Keratinocyte (primary cell): ENCODE results near the gene BLNK. TPM values are rescaled to one million over a fixed set of nuclear protein-coding genes. Genes with fewer than 3 reads are reported as not detected.

ENCODE experiments used
- DNase-seq: peaks from one replicate; pipeline ENCODE4 v3.0.0-alpha.2; 2011; ENCODE audit warnings: low read depth, missing footprints, low spot score
- FAIRE-seq: peaks from 2 replicates; lab custom pipeline; 2011; peaks lifted over from hg19 to GRCh38; lab: Jason Lieb, UNC
- H2AFZ ChIP-seq: 2 replicates; pipeline ENCODE4 v1.6.0; 2012; ENCODE audit warnings: low read length, control low read depth, inconsistent platforms; ENCODE audit not compliant: control insufficient read depth
- H3K27ac ChIP-seq: 2 replicates; pipeline ENCODE4 v1.5.1; 2011; ENCODE audit warnings: low read length; ENCODE audit not compliant: control insufficient read depth, insufficient read depth
- H3K27me3 ChIP-seq: 3 replicates; pipeline ENCODE4 v1.6.0; 2011; ENCODE audit warnings: low read length; ENCODE audit not compliant: control insufficient read depth, insufficient read depth; ENCODE audit errors: extremely low read depth
- H3K36me3 ChIP-seq, 2 experiments: 2 replicates in 1 of 2; 3 replicates in 1 of 2; pipeline ENCODE4 v1.5.1; 2011; ENCODE audit warnings: low read length in 2 of 2, mild to moderate bottlenecking in 1 of 2; ENCODE audit not compliant: control insufficient read depth in 2 of 2, insufficient read depth in 2 of 2; ENCODE audit errors: extremely low read depth in 1 of 2
- H3K4me1 ChIP-seq: 3 replicates; pipeline ENCODE4 v1.5.1; 2011; ENCODE audit warnings: low read length; ENCODE audit not compliant: control insufficient read depth, insufficient read depth; ENCODE audit errors: extremely low read depth
- H3K4me2 ChIP-seq: 3 replicates; pipeline ENCODE4 v1.6.0; 2011; ENCODE audit warnings: low read depth, low read length; ENCODE audit not compliant: control insufficient read depth, insufficient read depth; ENCODE audit errors: extremely low read depth
- H3K4me3 ChIP-seq, 3 experiments: fragments of 200-600 bp in 1 of 3; sonication (generic) in 1 of 3; 2 replicates in 2 of 3; 3 replicates in 1 of 3; pipeline ENCODE4 v1.5.1; 2011 to 2016; ENCODE audit warnings: low read length in 3 of 3, mild to moderate bottlenecking in 3 of 3, control low read depth in 2 of 3, inconsistent platforms in 1 of 3, low read depth in 1 of 3, mixed read lengths in 1 of 3, mixed run types in 1 of 3, moderate library complexity in 1 of 3; ENCODE audit not compliant: control insufficient read depth in 2 of 3, insufficient read depth in 2 of 3; ENCODE audit errors: extremely low read depth in 1 of 3
- H3K79me2 ChIP-seq: 2 replicates; pipeline ENCODE4 v1.6.0; 2012; ENCODE audit warnings: low read length; ENCODE audit not compliant: control insufficient read depth, insufficient read depth
- H3K9ac ChIP-seq: 3 replicates; pipeline ENCODE4 v1.6.0; 2011; ENCODE audit warnings: low read length; ENCODE audit not compliant: control insufficient read depth, insufficient read depth; ENCODE audit errors: extremely low read depth
- H3K9me1 ChIP-seq: 3 replicates; pipeline ENCODE4 v1.6.0; 2011; ENCODE audit warnings: low read length; ENCODE audit not compliant: control insufficient read depth, insufficient read depth; ENCODE audit errors: extremely low read depth
- H3K9me3 ChIP-seq: 2 replicates; pipeline ENCODE4 v1.5.1; 2012; ENCODE audit warnings: low read depth, low read length; ENCODE audit not compliant: control insufficient read depth
- H4K20me1 ChIP-seq: 3 replicates; pipeline ENCODE4 v1.6.0; 2011; ENCODE audit warnings: low read length; ENCODE audit not compliant: control insufficient read depth, insufficient read depth; ENCODE audit errors: extremely low read depth
- CTCF ChIP-seq, 3 experiments: IDR thresholded peaks in 1 of 3; conservative IDR thresholded peaks in 1 of 3; optimal IDR thresholded peaks in 1 of 3; 2 replicates in 2 of 3; 3 replicates in 1 of 3; pipeline versions ENCODE3 to v1.5.1; 2011; ENCODE audit warnings: low read length in 3 of 3, mild to moderate bottlenecking in 3 of 3, moderate library complexity in 2 of 3, control low read depth in 1 of 3, inconsistent platforms in 1 of 3; ENCODE audit not compliant: insufficient read depth in 2 of 3; ENCODE audit errors: extremely low read depth in 1 of 3
- EZH2 ChIP-seq: IDR thresholded peaks from one replicate; pipeline ENCODE4 v1.6.1; 2012; ENCODE audit warnings: inconsistent platforms, mild to moderate bottlenecking, low read length, moderate library complexity
- dilution Hi-C: fragments of 300-500 bp; cut with MboI; formaldehyde crosslinking; loops from one replicate; pipeline ENCODE4 v1.7.0; 2020; ENCODE audit warnings: low sequenced_read_pairs; ENCODE audit not compliant: extremely low pct_ligation_motif_present
- polyA plus RNA-seq, 5 experiments: library from polyadenylated mRNA; depleted of rRNA in 3 of 5; stranded (reverse) in 3 of 5; stranded (forward) in 1 of 5; unstranded in 1 of 5; fragments of >200 nt; gene quantifications; 1 replicate in 1 of 5; 2 replicates in 3 of 5; 3 replicates in 1 of 5; pipeline versions ENCODE4 v1.2.1 to v1.2.3, GENCODE V29; 2011 to 2012; ENCODE audit warnings: missing spikeins in 2 of 5, low read depth in 1 of 5, low replicate concordance in 1 of 5

Gene BLNK
- polyA plus RNA-seq, 1 donor (not counting 4 experiments of a cell fraction or from before 2014, with no cell fraction given): 2.2 TPM

GRCh38 chr10:96276831-96277230 is 5.5 kb upstream of the BLNK start:
- dilution Hi-C loops: no loop called here
- TF ChIP-seq EZH2 (no peak), CTCF (optimal IDR thresholded peaks at IDR 0.05 in 1 of 3, IDR thresholded peaks at IDR 0.05 in 1 of 3, conservative IDR thresholded peaks at IDR 0.05 in 1 of 3; ENCODE audit: extremely low read depth in 1 of 3, insufficient read depth in 2 of 3, low read length in 3 of 3) (no peak)
- DNase-seq (no peak), FAIRE-seq (peak; percentile 88)
- H3K4me1 ChIP-seq: peaks cover 44% of the 10 kb centered on the region
- H2AFZ ChIP-seq: no peak overlapping the region
- H3K9me3 ChIP-seq: no peaks in the 10 kb centered on the region
- peak overlapping the region; percentile 49 for H3K4me2 ChIP-seq
- no peak overlapping the region for H3K4me3 ChIP-seq
- H3K9ac ChIP-seq: no peak overlapping the region
- no peaks in the 10 kb centered on the region for H4K20me1 ChIP-seq
- no peaks in the 10 kb centered on the region for H3K9me1 ChIP-seq
- H3K79me2 ChIP-seq: no peaks in the 10 kb centered on the region
- H3K27ac ChIP-seq: peak overlapping the region; percentile 21
- H3K27me3 ChIP-seq: no peaks in the 10 kb centered on the region
- H3K36me3 ChIP-seq: no peaks in the 10 kb centered on the region

- Histone ChIP-seq H3K9me3 (no peaks in the 10 kb centered on the region), H2AFZ (no peak overlapping the region), H3K9ac (no peak overlapping the region), H3K4me1 (peaks cover 45% of the 10 kb centered on the region), H3K36me3 (no peaks in the 10 kb centered on the region), H3K79me2 (no peaks in the 10 kb centered on the region), H4K20me1 (no peaks in the 10 kb centered on the region), H3K4me3 (no peak overlapping the region), H3K4me2 (peak overlapping the region; percentile 49), H3K9me1 (no peaks in the 10 kb centered on the region), H3K27me3 (no peaks in the 10 kb centered on the region), H3K27ac (peak overlapping the region; percentile 21)
- DNase-seq: no peak
- TF ChIP-seq EZH2 (no peak), CTCF (optimal IDR thresholded peaks at IDR 0.05 in 1 of 3, IDR thresholded peaks at IDR 0.05 in 1 of 3, conservative IDR thresholded peaks at IDR 0.05 in 1 of 3; ENCODE audit: extremely low read depth in 1 of 3, insufficient read depth in 2 of 3, low read length in 3 of 3) (no peak)
- FAIRE-seq: no peak
- dilution Hi-C loops: no loop called here
These were observed 5.1 kb upstream of the BLNK start for GRCh38 chr10:96276426-96276825.
